Muscle of back (tissue), 11 donors: ENCODE data around the gene ABCC11. TPM values are rescaled to one million over a fixed set of nuclear protein-coding genes. Genes with fewer than 3 reads are reported as not detected.

ENCODE experiments used
- DNase-seq, 3 donors: peaks; one replicate each; pipeline versions ENCODE4 v3.0.0 to v3.0.0-alpha.2; 2013
- polyA plus RNA-seq, 10 donors: library from polyadenylated mRNA; unstranded; fragments of 120-200 nt; gene quantifications; one replicate each; pipeline ENCODE4 v1.2.1, GENCODE V29; 2013; ENCODE audit not compliant: insufficient read length in 10 of 10

Gene ABCC11
- polyA plus RNA-seq, 10 donors = 0.08 to 0.54 (median 0.18) TPM

GRCh38 chr16:48164907-48165715, 82.2 kb downstream of the ABCC11 start:
- DNase-seq = peak; percentile 35 to 72 (median 72)

DNA sequence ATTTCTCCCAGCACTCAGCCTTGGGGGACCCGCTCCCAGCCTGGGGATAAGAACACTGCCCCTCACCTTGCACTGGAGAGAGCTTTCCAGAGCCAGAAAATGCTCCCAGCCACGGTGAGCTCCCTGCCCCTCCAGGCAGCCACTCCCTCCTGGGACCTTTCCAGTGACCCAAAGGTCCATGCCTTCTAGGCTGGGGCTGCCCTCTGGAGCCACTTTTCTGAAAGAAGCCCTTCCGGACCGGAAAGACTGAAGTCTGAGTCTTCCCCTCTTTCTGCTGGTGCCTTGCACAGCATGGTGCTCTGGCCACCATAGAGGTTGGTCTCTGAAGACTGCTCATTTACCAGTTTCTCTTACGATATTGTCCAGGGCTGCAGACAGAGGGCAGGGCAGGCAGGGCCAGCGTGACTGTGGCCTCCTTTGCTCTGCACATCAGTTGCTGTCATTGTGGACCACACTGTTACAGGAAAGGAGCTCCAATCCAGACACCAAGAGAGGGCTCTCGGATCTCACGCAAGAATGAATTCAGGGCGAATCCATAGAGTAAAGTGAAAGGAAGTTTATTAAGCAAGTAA, 84.4 kb downstream of the ABCC11 start:
- no peak for DNase-seq

DNA sequence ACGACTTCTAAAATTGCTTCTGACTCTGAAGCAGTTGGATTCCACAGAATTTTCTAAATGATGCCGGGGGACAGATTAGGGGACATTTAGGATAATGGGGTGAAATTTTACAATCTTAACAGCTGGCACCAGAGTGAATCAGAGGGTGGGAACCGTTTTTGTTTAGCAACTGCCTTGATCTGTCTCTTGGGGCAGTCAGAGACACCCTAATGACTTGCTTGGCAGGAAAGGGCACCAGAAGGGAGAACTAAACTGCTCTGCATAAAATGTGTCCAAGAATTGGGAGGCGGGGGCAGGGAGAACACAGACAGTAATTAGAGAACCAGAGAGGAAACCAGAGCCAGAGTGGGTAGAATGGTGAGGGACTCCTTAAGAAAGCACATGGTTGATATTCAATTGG, 85.4 kb downstream of the ABCC11 start:
- no peak for DNase-seq

GRCh38 chr16:48160575-48160974, 86.8 kb downstream of the ABCC11 start:
- no peak for DNase-seq

- peak in 1 of 3 donors; percentile 69 for DNase-seq
These were observed 89.0 kb downstream of the ABCC11 start for GRCh38 chr16:48158296-48158695.

- no peak for DNase-seq
These were observed 89.5 kb downstream of the ABCC11 start for GRCh38 chr16:48157794-48158193.

DNA sequence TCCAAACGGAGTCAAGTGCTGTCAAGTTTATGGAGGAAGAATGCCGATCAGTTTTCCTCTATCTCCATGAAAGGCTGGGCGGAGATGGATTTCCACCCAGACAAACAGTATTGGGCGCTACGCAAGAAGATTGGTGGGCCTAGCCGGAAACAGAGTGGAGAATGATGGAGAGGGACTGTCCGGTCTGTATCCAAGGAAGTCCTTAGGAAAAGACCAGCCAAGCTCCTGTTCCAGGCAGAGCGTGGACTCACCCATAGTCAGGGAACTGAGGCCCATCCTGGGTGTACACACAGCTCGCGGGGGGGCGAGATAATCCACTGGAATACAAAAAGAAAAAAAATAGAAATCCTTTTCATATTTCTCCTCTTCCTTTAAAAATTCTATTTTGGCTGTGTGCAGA, 90.0 kb downstream of the ABCC11 start:
- DNase-seq = no peak

GRCh38 chr16:48156790-48157209, 90.5 kb downstream of the ABCC11 start:
- peak; percentile 59 to 84 (median 76) for DNase-seq

DNA sequence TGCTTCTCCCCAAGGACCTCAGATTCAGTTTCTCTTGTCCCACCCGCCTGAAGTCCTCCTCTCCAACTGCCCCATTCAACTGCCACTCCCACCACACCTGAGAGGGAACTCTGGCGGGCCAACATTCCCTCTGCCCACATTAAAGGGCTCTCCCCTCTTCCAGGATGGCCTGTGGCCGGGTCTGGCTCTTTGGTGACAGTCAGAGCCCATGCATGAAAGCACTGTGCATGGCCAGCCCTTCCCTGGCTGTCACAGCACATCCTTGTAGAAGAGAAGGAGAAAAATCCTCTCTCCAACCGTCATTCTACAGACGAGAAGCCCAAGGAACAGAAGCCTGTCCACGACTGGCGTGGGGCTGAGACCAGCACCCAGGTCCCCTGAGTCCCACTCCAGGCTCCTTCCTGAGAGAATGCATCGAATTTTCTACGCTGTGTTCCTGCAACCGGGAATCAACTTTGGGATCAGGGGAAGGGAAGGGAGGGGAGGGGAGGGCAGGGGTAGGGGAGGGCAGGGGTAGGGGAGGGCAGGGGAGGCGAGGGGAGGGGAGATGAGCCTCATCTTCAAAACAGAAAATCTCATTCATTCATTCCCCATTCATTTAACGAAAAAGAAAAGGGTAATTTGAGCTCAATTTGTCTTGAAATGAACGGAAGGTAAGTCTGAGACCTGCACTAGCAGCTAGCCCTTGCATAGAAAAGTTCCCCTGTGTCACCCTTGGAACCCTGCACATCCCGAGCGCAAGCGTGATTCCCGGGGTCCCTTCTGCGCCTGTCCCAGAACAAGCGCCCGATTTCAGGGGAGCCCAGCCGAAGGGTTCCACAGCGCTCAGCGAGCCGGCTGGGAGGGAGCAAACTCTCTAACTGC, 91.2 kb downstream of the ABCC11 start, which contains the start of gene ABCC12:
Gene ABCC12, minus strand, starts transcription at position 68 of the 864 bp plus-strand sequence. CDS start 9,569 bp downstream, outside the sequence.
- DNase-seq = no peak

- DNase-seq = no peak
These were observed 93.6 kb downstream of the ABCC11 start for GRCh38 chr16:48153774-48154173.

DNA sequence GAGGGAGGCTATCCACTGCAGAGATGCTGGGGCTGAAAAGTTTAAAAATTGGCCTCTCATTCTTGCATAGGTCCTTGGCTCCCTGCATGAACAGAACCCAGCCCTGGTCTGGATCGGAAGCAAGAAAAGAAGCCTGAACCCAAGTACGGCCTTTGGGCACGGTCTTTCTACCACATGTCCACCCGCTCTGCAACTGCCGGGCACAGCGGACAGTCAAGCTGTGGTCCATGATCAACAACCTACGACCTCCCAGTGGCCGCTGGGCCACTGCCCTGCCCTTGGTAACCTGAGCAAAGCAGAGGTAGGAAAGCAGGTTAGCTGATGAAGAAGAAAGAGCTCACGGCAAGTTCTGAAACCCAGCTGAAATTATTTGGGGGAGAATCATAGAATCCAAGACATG, 95.1 kb downstream of the ABCC11 start:
- DNase-seq = no peak

DNA sequence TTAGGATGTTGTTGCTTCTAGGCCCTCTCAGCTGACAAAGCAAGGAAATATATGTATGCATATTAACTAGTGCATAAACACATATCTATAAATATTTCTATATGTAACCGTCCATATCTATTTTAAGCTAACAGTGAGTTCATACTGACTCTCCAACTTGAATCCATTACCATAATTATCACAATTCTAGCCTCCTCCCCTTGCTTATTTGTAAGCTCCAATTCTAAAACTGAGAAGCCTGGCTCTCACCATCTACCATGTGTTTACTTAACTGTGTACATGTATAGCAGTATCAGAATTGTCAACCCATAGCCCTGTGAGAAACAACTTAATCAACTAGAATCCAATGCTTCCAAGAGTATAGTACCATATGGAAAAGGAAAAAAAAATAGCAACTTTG, 96.6 kb downstream of the ABCC11 start:
- DNase-seq = no peak

DNA sequence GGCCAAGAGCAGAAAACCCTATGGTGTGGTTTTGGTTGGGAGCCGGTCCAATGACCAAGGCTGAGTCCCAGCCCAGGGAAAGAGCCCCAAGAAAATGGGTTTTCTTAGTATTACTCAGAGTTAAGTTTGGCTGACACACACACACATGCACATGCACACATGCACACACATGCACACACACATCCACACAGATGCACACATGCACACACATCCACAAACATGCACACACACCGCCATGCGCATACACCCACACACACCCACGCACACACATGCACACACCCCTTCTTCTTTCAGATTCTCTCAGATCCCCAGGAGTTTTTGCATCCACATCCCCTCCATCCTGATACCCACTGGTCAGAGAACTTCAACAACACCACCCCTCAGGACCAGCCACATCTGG, 100.6 kb downstream of the ABCC11 start:
- no peak for DNase-seq

DNA sequence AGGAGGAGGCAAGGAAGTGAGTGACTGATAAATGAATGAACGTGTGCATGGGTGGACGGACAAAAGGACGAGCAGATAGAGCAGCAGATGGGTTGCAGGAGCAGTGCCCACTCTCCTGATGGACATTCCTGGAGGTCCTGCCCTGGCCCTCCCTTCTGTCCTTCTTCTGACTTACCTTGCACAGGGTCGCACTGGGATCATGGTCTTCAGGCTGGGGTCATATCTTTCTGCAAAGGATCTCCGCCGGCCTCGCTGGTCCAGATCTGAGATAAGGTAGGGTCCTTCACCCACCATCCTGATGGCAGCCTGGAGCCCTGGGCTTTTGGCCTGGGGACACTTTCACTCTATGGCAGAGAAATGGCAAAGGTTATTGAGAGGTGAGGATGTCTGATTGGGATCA, 101.2 kb downstream of the ABCC11 start:
- DNase-seq = no peak

GRCh38 chr16:48143812-48144368, 103.4 kb downstream of the ABCC11 start:
- no peak for DNase-seq

DNA sequence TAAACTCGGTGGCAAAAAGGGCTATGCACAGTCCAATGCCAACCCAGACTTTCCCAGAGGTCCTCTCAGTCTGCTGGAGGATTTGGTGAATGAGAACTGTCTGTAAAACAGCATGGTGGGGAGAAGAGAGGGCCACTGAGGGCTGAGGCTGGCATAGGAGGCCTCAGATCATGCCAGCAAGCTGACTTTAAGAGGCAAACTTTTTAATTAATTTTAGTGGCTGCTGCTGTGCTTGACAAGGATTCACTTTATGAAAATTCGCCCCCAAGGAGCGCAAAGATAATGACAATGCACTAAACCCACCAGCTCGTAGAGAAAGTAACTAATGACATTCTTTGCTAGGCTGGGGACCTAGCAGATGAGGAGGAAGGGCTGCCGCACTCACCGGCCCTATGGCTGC, 106.5 kb downstream of the ABCC11 start:
- DNase-seq = no peak

GRCh38 chr16:48139517-48139916, 107.8 kb downstream of the ABCC11 start:
- no peak for DNase-seq

DNA sequence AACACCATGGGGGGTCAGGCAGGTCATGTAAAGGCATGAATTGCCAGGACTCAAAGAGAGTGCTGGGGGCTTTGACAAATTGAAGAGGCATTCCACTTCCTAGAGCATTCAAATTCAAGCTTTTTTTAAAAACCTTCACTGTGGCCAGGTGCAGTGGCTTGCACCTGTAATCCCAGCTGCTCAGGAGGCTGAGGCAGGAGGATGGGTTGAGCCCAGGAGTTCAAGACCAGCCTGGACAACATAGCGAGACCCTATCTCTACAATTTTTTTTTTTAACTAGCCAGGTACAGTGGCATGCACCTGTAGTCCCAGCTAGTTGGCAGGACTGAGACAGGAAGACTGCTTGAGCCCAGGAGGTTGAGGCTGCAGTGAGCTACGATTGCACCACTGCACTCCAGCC, 108.8 kb downstream of the ABCC11 start:
- DNase-seq = no peak

DNA sequence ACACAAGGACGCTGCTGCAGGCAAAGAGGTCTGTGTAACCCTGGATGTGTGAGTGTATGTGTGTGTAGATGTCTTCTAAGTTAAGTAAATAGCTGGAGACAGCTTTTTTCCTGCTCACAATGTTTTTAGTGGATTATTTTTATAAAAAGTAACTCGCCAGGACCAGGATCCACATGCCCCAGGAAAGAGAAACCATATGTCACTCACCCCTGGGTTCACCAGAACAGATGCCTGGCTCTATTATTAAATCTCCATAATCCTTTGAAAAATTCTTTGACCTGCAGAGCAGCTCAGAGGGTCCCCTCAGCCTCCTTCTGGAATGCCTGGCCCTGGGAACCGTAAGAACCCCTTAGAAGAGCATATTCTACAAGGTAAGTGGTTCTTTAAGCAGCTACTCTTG, 109.5 kb downstream of the ABCC11 start:
- no peak for DNase-seq

DNA sequence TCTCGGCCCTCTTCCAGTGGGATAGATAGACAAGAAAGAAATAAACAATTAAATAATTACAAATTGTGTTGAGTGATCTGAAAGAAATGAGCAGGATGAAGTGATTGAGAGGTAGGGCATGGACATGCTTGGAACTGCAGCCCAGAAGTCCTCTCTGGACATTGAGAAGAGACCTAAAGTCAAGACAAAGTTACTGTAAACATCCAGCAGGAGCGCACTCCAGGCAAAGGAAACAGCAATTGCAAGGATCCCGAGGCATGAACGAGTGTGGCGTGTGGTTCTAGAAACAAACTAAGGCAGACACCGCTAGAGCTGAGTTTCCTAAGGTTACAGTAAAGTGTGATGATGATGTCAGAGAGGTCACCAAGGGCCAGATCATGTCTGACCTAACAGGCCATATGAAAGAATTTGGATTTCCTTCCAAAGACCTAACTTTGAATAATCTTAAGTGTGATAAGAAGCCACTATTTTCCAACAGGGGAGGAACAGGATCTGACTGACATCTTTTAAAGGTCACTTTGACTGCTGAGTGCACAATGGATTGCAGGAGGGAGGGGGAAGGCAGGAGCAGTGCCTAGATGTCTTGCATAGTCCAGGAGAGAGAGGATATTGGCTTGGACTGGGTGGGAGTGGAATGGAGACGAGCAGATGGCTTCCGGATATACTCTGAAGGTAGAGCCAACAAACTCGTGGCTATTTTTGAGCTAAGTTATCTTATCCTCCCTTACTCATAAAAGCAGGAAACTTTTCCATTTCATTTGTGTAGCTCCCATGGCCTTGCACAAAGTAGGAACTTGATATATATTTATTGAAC, 110.6 kb downstream of the ABCC11 start:
- DNase-seq = peak in 2 of 3 donors; percentile 43 to 55
